GM23338 (cell line): ENCODE measurements around the gene SLC25A13.
"Not testable (repeated sequence)": the region's sequence is repeated elsewhere in the genome, so short reads cannot be mapped to it uniquely, and the experiment has no call there.

Source experiments
- CREB1 ChIP-seq: fragments of 250-450 bp; sonication (Bioruptor Pico); IDR thresholded peaks from 2 replicates; pipeline ENCODE4 v1.5.0; 2020; ENCODE audit warnings: low read depth, mild to moderate bottlenecking, moderate library complexity
- CTCF ChIP-seq, 2 experiments: fragments of 200-600 bp in 1 of 2; sonication (generic) in 1 of 2; conservative IDR thresholded peaks; 2 replicates each; pipeline versions ENCODE4 v1.5.1 to v1.6.1; 2016 to 2017; ENCODE audit warnings: antibody characterized with exemption in 2 of 2, low read depth in 2 of 2, mild to moderate bottlenecking in 2 of 2, moderate library complexity in 1 of 2
- ETS1 ChIP-seq: IDR thresholded peaks from 2 replicates; pipeline ENCODE4 v1.6.1; 2016; ENCODE audit warnings: antibody characterized with exemption
- EZH2 ChIP-seq: fragments of 200-600 bp; sonication (generic); IDR thresholded peaks from one replicate; pipeline ENCODE4 v1.8.0; 2017; ENCODE audit warnings: antibody characterized with exemption, mild to moderate bottlenecking, low read depth; ENCODE audit not compliant: unreplicated experiment
- EZH2phosphoT487 ChIP-seq: fragments of 200-600 bp; sonication (generic); IDR thresholded peaks from one replicate; pipeline ENCODE4 v1.8.1; 2018; ENCODE audit warnings: antibody characterized with exemption; ENCODE audit not compliant: unreplicated experiment
- JUNB ChIP-seq: IDR thresholded peaks from one replicate; pipeline ENCODE4 v1.6.1; 2016; ENCODE audit warnings: antibody characterized with exemption; ENCODE audit not compliant: unreplicated experiment
- NANOG ChIP-seq: IDR thresholded peaks from 2 replicates; pipeline ENCODE4 v1.6.1; 2016; ENCODE audit warnings: antibody characterized with exemption, borderline replicate concordance
- POLR2AphosphoS5 ChIP-seq: IDR thresholded peaks from 2 replicates; pipeline ENCODE4 v1.6.1; 2016; ENCODE audit warnings: antibody characterized with exemption, low read depth
- REST ChIP-seq: IDR thresholded peaks from one replicate; pipeline ENCODE4 v1.6.1; 2018; ENCODE audit warnings: antibody characterized with exemption; ENCODE audit not compliant: unreplicated experiment
- STAT1 ChIP-seq: IDR thresholded peaks from one replicate; pipeline ENCODE4 v1.6.1; 2016; ENCODE audit warnings: antibody characterized with exemption; ENCODE audit not compliant: unreplicated experiment
- ZNF462 ChIP-seq: fragments of 250-450 bp; sonication (Bioruptor Pico); IDR thresholded peaks from 2 replicates; pipeline ENCODE4 v1.5.0; 2020; ENCODE audit warnings: mild to moderate bottlenecking, moderate library complexity

GRCh38 chr7:96365916-96366315 lies 44.0 kb upstream of the SLC25A13 start:
- TF ChIP-seq CTCF (conservative IDR thresholded peaks at IDR 0.05; ENCODE audit: low read depth in 2 of 2); NANOG; EZH2phosphoT487; EZH2; POLR2AphosphoS5; JUNB; REST; CREB1; STAT1; ETS1; ZNF462 (CRISPR knock-in tag): not testable (repeated sequence)
